ENCODE measurements around the gene LRCH1. TPM values are rescaled to one million over a fixed set of nuclear protein-coding genes. Genes with fewer than 3 reads are reported as not detected.

LRCH1 gene
- total and polyA plus RNA-seq, 2 of the 13 experiments (the other 11 are each of a cell fraction or from before 2014, with no cell fraction given) = 4.1 to 12.6 TPM

DNA sequence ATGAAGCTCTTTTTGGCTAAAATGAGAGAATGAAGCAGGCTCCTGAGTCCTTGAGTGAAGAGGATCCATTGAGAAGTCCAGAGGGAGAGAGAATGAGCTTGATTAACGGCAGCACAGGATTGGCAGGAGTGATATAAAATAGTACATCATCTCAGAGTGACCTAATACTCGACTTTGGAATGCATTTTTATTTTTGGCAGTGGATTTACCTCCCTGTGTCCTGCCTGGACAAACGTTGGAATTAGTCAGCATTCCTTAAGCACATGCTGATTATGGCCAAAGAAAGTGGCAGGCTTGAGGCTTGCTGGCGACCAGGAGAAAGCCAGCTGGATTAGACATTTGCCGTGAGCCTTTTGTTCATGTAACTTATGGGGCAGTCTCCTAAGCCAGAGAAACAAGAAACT is 22.9 kb downstream of the LRCH1 start:
- H3K4me3 ChIP-seq (replicated peaks in 1 of 3; ENCODE audit: insufficient read depth in 1 of 3, low read depth in 2 of 3, low read length in 3 of 3) = no peak overlapping the region
- H3K27me3 ChIP-seq (ENCODE audit: control insufficient read depth in 1 of 2, insufficient read depth in 2 of 2, low read length in 2 of 2) = no peaks in the 10 kb centered on the region
- WGBS (ENCODE audit: low lambda C conversion rate) = 86% methylated on average over 5 of the region's 5 CpGs
- CTCF ChIA-PET (ENCODE audit: low intra/inter-chr PET ratio, low total read pairs) = no interaction called here
- no peaks in the 10 kb centered on the region for H3K9me3 ChIP-seq (ENCODE audit: low read length)
- no peak for ATAC-seq
- peaks cover 39% of the 10 kb centered on the region for H3K4me1 ChIP-seq (ENCODE audit: insufficient read depth, low read length)
- FAIRE-seq = no peak
- peaks cover 65% of the 10 kb centered on the region for H3K79me2 ChIP-seq (ENCODE audit: insufficient read depth, low read length)
- BruUV-seq (replicated peaks) = no TSS peak
- peaks cover 2 to 4% of the 10 kb centered on the region in 2 experiments; a peak in 1 of 5 replicates for H3K36me3 ChIP-seq (replicated peaks in 1 of 2; ENCODE audit: control insufficient read depth in 1 of 2, insufficient read depth in 2 of 2, low read length in 2 of 2)
- no peak overlapping the region for H2AFZ ChIP-seq (ENCODE audit: low read length)
- DNase-seq (ENCODE audit: low spot score) = no peak
- in situ Hi-C loops (cut with HindIII; ENCODE audit: extremely low pct_ligation_motif_present, low pct_unique_long_range_greater_than_20kb) (no loop called here), intact Hi-C loops (cut with micrococcal nuclease; ENCODE audit: unreplicated experiment) (no loop called here)
- POLR2A ChIA-PET = no interaction called here
- no peak for TF ChIP-seq SP140L (CRISPR knock-in tag; IDR thresholded peaks at IDR 0.05; ENCODE audit: borderline replicate concordance)
- no peak for TF ChIP-seq FOXA3 (CRISPR knock-in tag; IDR thresholded peaks at IDR 0.05)
- no peak for TF ChIP-seq ZNF484 (CRISPR knock-in tag; IDR thresholded peaks at IDR 0.05; ENCODE audit: borderline replicate concordance, low read depth)
- TF ChIP-seq ZSCAN5A (CRISPR knock-in tag; IDR thresholded peaks at IDR 0.05; ENCODE audit: borderline replicate concordance) = no peak
- no peak for TF ChIP-seq GPBP1L1 (CRISPR knock-in tag; IDR thresholded peaks at IDR 0.05)
- no peak for TF ChIP-seq ZBTB25 (CRISPR knock-in tag; IDR thresholded peaks at IDR 0.05)
- TF ChIP-seq FOXA1 (IDR thresholded peaks at IDR 0.05) = no peak
- TF ChIP-seq FOXA1 (CRISPR knock-in tag; IDR thresholded peaks at IDR 0.05) = no peak
- TF ChIP-seq REPIN1 (CRISPR knock-in tag; IDR thresholded peaks at IDR 0.05; ENCODE audit: borderline replicate concordance, low read depth) = no peak
- TF ChIP-seq SOX13 (IDR thresholded peaks at IDR 0.05) = no peak
- no peak for TF ChIP-seq SOX13 (CRISPR knock-in tag; conservative IDR thresholded peaks at IDR 0.05 in 1 of 2, IDR thresholded peaks at IDR 0.05 in 1 of 2)
- peaks cover 31% of the 10 kb centered on the region for H4K20me1 ChIP-seq (ENCODE audit: insufficient read depth, low read length)
- H3K9ac ChIP-seq (ENCODE audit: insufficient read depth, low read depth, low read length) = no peak overlapping the region
- H3K27ac ChIP-seq (ENCODE audit: extremely low read length, insufficient read depth, low read length) = no peak overlapping the region
- H3K4me2 ChIP-seq (ENCODE audit: low read depth, low read length) = no peak overlapping the region

Data from HepG2 (cell line).